ENCODE measurements around the gene TOMM20. TPM values are rescaled to one million over a fixed set of nuclear protein-coding genes. Genes with fewer than 3 reads are reported as not detected.

The TOMM20 gene
- polyA plus RNA-seq, 1 donor, result 155 TPM

DNA sequence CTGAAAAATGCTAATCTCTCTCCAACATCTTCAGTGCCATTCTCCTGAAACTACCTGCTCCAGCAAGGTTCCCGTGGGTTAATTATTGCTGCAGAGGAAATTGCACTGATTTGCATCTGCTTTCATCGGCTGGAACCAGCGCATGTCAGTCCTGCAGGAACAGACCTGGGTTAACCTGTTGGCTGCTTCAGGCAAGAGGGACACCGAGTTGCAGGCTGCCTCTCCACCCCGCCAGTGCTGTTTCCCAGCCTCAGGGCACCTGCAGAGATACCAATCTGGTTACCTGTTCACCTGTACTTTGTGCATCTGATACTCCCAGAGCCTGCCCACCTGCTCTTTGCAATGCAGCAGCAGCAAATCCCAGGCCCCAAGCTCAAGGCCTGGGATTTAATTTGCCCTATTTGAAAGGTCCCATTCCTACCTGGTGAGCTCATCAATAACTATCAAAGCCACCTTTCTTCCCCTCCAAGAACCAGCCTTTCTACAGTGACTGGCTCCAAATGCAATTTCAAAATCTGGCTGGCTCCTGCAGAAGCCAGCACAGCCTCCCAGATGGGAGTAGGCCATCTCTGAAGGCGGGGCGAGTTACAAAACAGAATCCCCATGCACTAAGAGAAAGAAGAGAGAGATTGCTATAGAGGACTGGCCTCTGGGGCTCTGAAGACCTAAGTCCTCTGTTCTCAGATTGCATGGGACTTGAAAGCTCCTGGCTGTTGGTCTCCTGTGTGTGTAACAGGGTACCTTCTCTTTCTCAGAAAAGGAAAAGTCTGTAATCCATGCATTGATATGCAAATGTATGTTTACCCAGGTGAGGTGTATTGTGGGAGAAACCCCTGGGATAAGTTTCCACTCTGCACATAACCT is 67.8 kb downstream of the TOMM20 start:
- DNase-seq, result no peak

Other genes starting within 250 kb of the TOMM20 start
- gene RBM34, start 32.4 kb upstream of the TOMM20 start, polyA plus RNA-seq (ENCODE audit: insufficient read length), result 59.7 TPM
- 19.1 TPM for gene ARID4B, start 199.3 kb upstream of the TOMM20 start, polyA plus RNA-seq (ENCODE audit: insufficient read length)
- gene GGPS1, start 199.7 kb upstream of the TOMM20 start, polyA plus RNA-seq (ENCODE audit: insufficient read length), result 36.8 TPM
- 46.0 TPM for gene TBCE, start 238.6 kb upstream of the TOMM20 start, polyA plus RNA-seq (ENCODE audit: insufficient read length)

All from hindlimb muscle (tissue), 1 donor.